ENCODE data around the gene HES7. TPM values are rescaled to one million over a fixed set of nuclear protein-coding genes. Genes with fewer than 3 reads are reported as not detected.
"Not testable (repeated sequence)": the region's sequence is repeated elsewhere in the genome, so short reads cannot be mapped to it uniquely, and the experiment has no call there.

HES7 gene
- total RNA-seq, 4 donors from 2014 or later, result not detected

DNA sequence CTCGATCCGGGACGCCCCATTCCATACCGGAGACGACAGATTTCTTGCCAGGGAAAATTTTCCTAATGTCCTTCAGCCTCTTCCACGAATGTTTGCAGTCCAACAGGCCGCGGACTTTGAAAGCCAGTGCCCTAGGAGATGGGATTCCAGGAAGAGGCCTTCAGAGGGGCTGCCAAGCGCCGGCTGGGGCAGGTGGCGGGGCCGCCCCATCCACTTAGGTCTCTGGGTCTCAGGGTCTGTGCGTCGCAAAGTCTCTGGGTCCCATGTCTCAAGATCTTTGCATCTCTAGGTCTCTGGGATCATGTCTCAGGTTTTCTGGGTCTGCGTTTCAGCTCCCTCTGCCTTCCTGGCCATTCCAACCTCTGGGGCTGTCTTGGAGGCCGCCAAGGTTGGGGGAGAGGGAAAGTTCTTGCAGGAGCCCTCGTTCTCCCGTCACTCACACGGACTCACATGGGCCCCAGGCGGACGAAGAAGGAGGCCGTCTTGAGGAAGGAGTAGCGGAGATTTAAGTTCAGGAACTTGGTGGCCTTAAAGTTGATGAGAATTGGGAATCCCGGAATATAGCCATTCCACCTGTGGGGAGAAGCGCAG, 43.6 kb downstream of the HES7 start:
- WGBS, 2 donors, result 19 to 22% methylated on average over 22 to 25 of the region's 25 CpGs
- DNase-seq (ENCODE audit: low spot score in 2 of 2), result no peak
- intact Hi-C loops (cut with DNase I; ENCODE audit: low total_unique reads), result no loop called here
- H3K4me3 ChIP-seq (ENCODE audit: low read depth, poor library complexity, severe bottlenecking), result no peak overlapping the region
- TF ChIP-seq POLR2A (IDR thresholded peaks at IDR 0.05) (no peak), CTCF (IDR thresholded peaks at IDR 0.05) (no peak)

DNA sequence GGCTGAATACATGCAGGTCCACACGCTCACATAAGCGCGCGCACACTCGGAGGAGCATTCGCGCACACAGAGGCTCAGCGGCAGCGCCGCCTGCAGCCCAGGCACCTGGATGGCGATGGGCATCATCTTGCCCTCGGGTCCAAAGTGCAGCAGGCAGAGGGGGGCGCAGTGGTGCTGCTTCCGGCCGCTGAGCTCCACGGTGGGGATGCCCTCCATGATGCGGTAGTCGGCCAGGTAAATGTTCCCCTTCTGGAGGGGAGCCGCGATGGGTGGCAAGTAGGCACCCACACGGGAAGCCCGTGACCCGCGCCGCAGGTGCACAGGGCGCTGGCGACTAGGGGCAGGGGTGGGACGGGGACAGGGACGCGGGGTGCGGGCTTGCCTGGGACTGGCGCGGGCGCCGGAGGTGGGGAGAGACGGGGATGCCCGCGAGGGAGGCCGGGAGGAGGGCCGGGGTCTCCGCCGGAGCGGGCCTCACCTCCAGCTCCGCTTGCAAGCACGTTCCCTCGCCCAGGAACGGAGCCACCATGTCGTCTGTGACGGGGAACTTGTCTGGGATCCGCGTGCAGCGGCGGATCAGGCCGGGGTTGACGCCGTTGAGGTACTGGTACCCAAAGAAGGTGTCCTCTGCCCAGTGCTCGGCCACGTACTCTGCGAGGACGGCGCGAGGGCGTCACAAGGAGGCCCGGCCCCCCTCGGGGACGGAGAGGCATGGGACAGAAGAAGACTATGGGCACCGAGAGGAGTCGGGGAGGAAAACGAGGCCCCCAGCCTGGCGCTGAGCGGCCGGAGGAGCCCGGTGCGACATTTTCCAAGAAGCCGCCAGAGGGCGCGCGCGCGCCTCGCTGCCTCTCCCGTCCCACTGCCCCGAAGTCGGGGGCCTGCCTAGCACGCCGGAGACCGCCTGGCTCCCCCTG, 44.4 kb downstream of the HES7 start:
- WGBS, 2 donors, result 1% methylated on average over 26 to 52 of the region's 87 CpGs
- intact Hi-C loops (cut with DNase I; ENCODE audit: low total_unique reads), result no loop called here
- DNase-seq (ENCODE audit: low spot score in 2 of 2), result peak in 1 of 2 donors; percentile 94
- H3K4me3 ChIP-seq (ENCODE audit: low read depth, poor library complexity, severe bottlenecking), result no peak overlapping the region
- peak in 1 of 3 donors; percentile 64 for TF ChIP-seq CTCF (IDR thresholded peaks at IDR 0.05)
- no peak for TF ChIP-seq POLR2A (IDR thresholded peaks at IDR 0.05)

GRCh38 chr17:8077939-8078338, 46.0 kb downstream of the HES7 start:
- intact Hi-C loops (cut with DNase I; ENCODE audit: low total_unique reads); DNase-seq (ENCODE audit: low spot score in 2 of 2); H3K4me3 ChIP-seq (ENCODE audit: low read depth, poor library complexity, severe bottlenecking): not testable (repeated sequence)
- 88 to 92% methylated on average over 5 of the region's 5 CpGs for WGBS, 2 donors

DNA sequence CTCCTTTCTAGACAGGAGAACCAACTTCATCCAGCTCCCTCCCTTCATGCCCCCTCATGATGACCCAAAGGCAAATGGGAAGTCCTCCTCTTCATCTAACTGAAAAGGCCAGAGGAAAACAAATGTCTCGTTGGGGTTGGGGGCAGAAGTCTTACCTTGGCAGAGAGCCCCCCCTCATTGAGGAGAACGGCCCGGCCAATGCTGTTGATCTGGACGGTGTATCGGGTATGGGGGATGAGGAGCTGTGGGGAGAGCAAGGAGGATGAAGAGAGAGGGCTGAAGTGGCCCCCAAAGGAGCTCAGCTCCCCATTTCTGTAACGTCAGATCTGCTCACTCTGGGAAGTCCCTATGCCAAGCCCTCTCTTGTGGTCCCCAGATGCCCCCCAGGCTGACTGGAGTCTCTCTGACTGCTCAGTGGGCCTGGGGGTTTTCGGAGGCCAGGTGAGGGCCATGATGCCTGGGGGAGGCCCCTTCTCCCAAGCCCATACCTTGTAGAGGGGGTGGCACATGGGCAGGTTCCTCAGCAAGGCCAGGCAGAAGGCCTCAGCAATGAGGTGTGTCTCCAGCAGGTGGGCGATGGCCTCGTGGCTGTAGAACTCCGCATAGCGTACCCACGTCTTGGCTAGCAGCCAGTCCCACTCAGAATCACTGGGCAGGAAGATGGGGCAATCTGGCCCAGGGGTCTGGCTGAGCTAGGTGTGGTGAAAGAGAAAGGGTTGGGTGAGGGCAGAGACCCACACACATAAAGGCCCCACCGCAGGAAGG, 47.2 kb downstream of the HES7 start:
- no peak for DNase-seq (ENCODE audit: low spot score in 2 of 2)
- intact Hi-C loops (cut with DNase I; ENCODE audit: low total_unique reads), result no loop called here
- no peak overlapping the region for H3K4me3 ChIP-seq (ENCODE audit: low read depth, poor library complexity, severe bottlenecking)
- 82 to 89% methylated on average over 13 of the region's 13 CpGs for WGBS, 2 donors
- TF ChIP-seq CTCF (IDR thresholded peaks at IDR 0.05) (no peak), POLR2A (IDR thresholded peaks at IDR 0.05) (no peak)

- intact Hi-C loops (cut with DNase I; ENCODE audit: low total_unique reads), result no loop called here
- 91% methylated on average over 14 of the region's 14 CpGs for WGBS, 2 donors
- no peak for TF ChIP-seq POLR2A (IDR thresholded peaks at IDR 0.05)
- TF ChIP-seq CTCF (IDR thresholded peaks at IDR 0.05), result no peak
- H3K4me3 ChIP-seq (ENCODE audit: low read depth, poor library complexity, severe bottlenecking), result no peak overlapping the region
- no peak for DNase-seq (ENCODE audit: low spot score in 2 of 2)
These were observed 48.1 kb downstream of the HES7 start for GRCh38 chr17:8075574-8076342.

Data from lower leg skin (tissue), 4 donors.